Stimulated activated naive CD4-positive, alpha-beta T cell treated with Interleukin-2 at 50 U/mL for 16 hours (primary cell): ENCODE data around the gene THAP3.
"Not testable (repeated sequence)": the region's sequence is repeated elsewhere in the genome, so short reads cannot be mapped to it uniquely, and the experiment has no call there.

Source experiments
- DNase-seq: peaks from one replicate; lab custom pipeline; 2025; lab: John Stamatoyannopoulos, UW

THAP3 gene

GRCh38 chr1:6635161-6635909 lies 10.7 kb downstream of the THAP3 start:
- no peak for DNase-seq

GRCh38 chr1:6635910-6636760 lies 11.5 kb downstream of the THAP3 start:
- DNase-seq: no peak

GRCh38 chr1:6636778-6637177 lies 12.1 kb downstream of the THAP3 start:
- DNase-seq: not testable (repeated sequence)

- no peak for DNase-seq
Observed at GRCh38 chr1:6637770-6638169, 13.1 kb downstream of the THAP3 start.

GRCh38 chr1:6638226-6638625 lies 13.6 kb downstream of the THAP3 start:
- DNase-seq: no peak

GRCh38 chr1:6640867-6641266 lies 16.2 kb downstream of the THAP3 start:
- not testable (repeated sequence) for DNase-seq

- no peak for DNase-seq
Observed at GRCh38 chr1:6645018-6645417, 20.4 kb downstream of the THAP3 start.

- DNase-seq: no peak
Observed at GRCh38 chr1:6646499-6647148, 22.0 kb downstream of the THAP3 start.

- no peak for DNase-seq
Observed at GRCh38 chr1:6648556-6648955, 23.9 kb downstream of the THAP3 start.

GRCh38 chr1:6651909-6652308 lies 27.2 kb downstream of the THAP3 start:
- no peak for DNase-seq

- DNase-seq: no peak
Observed at GRCh38 chr1:6652986-6653385, 28.3 kb downstream of the THAP3 start.

- no peak for DNase-seq
Observed at GRCh38 chr1:6653436-6654290, 29.0 kb downstream of the THAP3 start.

GRCh38 chr1:6657138-6657537 lies 32.5 kb downstream of the THAP3 start:
- no peak for DNase-seq

GRCh38 chr1:6658359-6659060 lies 33.8 kb downstream of the THAP3 start:
- DNase-seq: no peak

GRCh38 chr1:6660415-6661049 lies 35.9 kb downstream of the THAP3 start:
- DNase-seq: no peak

- DNase-seq: not testable (repeated sequence)
Observed at GRCh38 chr1:6662468-6662867, 37.8 kb downstream of the THAP3 start.

GRCh38 chr1:6666696-6667095 lies 42.0 kb downstream of the THAP3 start:
- DNase-seq: no peak

GRCh38 chr1:6667139-6667538 lies 42.5 kb downstream of the THAP3 start:
- DNase-seq: no peak

GRCh38 chr1:6668503-6668902 lies 43.8 kb downstream of the THAP3 start:
- no peak for DNase-seq

GRCh38 chr1:6672558-6672957 lies 47.9 kb downstream of the THAP3 start:
- DNase-seq: no peak
